ENCODE measurements around the gene KRTAP12-3.

DNA sequence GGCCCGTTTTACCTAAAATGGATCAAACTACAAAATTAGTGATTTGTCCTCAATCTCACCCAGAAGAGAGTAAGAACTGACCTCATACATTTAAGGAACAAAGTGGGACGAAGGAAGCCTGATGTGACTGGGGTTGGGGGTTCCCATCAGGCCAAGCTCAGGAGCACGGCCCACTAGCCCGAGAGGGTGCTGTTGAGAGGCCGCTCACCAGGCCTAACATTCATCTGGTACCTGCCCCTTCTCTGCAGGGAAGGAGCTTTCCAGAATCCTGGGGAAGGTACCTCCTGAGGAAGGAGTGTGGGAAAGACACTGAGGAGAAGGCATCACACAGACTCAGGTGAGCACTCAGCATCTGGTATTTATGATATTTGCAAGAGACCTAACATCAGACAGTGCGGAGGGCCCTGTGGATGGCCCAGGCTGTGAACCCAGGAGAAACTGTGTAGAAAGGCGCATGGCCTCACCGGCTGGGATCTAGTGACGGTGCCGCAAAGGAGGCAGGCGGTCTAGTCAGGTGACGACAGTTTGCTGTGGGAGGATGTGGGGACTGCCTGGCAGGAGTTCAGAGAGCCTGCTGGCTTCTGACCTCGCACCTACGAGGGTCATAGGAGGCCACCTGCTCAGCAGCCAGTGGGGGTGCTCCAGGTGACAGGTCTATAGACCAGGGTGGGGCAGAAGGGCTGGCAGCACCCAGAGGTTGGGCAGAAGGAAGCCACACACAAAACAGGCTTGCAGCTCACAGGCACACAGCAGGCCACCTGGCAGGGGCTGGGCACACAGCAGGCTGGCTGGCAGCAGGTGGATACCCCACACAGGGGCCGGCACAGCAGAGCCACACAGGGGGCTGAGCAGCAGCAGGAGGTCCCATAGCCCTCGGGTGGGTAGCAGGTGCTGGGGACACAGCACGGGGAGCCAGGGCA is 3.8 kb upstream of the KRTAP12-3 start:
- TF ChIP-seq, protein P1, sequence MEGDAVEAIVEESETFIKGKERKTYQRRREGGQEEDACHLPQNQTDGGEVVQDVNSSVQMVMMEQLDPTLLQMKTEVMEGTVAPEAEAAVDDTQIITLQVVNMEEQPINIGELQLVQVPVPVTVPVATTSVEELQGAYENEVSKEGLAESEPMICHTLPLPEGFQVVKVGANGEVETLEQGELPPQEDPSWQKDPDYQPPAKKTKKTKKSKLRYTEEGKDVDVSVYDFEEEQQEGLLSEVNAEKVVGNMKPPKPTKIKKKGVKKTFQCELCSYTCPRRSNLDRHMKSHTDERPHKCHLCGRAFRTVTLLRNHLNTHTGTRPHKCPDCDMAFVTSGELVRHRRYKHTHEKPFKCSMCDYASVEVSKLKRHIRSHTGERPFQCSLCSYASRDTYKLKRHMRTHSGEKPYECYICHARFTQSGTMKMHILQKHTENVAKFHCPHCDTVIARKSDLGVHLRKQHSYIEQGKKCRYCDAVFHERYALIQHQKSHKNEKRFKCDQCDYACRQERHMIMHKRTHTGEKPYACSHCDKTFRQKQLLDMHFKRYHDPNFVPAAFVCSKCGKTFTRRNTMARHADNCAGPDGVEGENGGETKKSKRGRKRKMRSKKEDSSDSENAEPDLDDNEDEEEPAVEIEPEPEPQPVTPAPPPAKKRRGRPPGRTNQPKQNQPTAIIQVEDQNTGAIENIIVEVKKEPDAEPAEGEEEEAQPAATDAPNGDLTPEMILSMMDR (IDR thresholded peaks at IDR 0.05): no peak
- TF ChIP-seq POLR2AphosphoS5 (IDR thresholded peaks at IDR 0.05): no peak
- no peak for TF ChIP-seq POLR2A (IDR thresholded peaks at IDR 0.05)

All from breast epithelium (tissue), 3 donors.